GM23338 (cell line): ENCODE data around the gene LILRB5. TPM values are rescaled to one million over a fixed set of nuclear protein-coding genes. Genes with fewer than 3 reads are reported as not detected.
A peak's percentile ranks its signal among the peaks of the same experiment; 100 is the strongest.

Experiments
- ATAC-seq: fragments of 200-7000 bp; cut with Tn5 transposase; 3 replicates; pipeline ENCODE4 v1.9.1; 2020
- DNase-seq: peaks from one replicate; pipeline ENCODE4 v3.0.0-alpha.2; 2015; ENCODE audit warnings: low spot score
- H2AFZ ChIP-seq: fragments of 200-600 bp; sonication (generic); 2 replicates; pipeline ENCODE4 v1.8.0; 2016; ENCODE audit warnings: antibody characterized with exemption, mild to moderate bottlenecking, moderate library complexity
- H3F3A ChIP-seq: fragments of 200-600 bp; sonication (generic); replicated peaks from 2 replicates; pipeline ENCODE4 v1.8.0; 2017; ENCODE audit warnings: antibody characterized with exemption, mixed run types, low read depth
- H3K27ac ChIP-seq: fragments of 200-600 bp; sonication (generic); 2 replicates; pipeline ENCODE4 v1.6.1; 2016; ENCODE audit warnings: low read depth
- H3K27me3 ChIP-seq: fragments of 200-600 bp; sonication (generic); 2 replicates; pipeline ENCODE4 v1.8.0; 2016; ENCODE audit warnings: mild to moderate bottlenecking, mixed run types, moderate library complexity; ENCODE audit not compliant: insufficient read depth
- H3K36me3 ChIP-seq: fragments of 200-600 bp; sonication (generic); 2 replicates; pipeline ENCODE4 v1.8.0; 2016; ENCODE audit warnings: mild to moderate bottlenecking; ENCODE audit not compliant: insufficient read depth
- H3K4me1 ChIP-seq: fragments of 200-600 bp; sonication (generic); 2 replicates; pipeline ENCODE4 v1.8.0; 2016; ENCODE audit warnings: mild to moderate bottlenecking, moderate library complexity; ENCODE audit not compliant: insufficient read depth
- H3K4me2 ChIP-seq: fragments of 200-600 bp; sonication (generic); 2 replicates; pipeline ENCODE4 v1.7.1; 2017; ENCODE audit warnings: mixed run types
- H3K4me3 ChIP-seq: fragments of 200-600 bp; sonication (generic); 2 replicates; pipeline ENCODE4 v1.6.1; 2016; ENCODE audit warnings: mixed run types
- H3K79me2 ChIP-seq: fragments of 200-600 bp; sonication (generic); replicated peaks from 2 replicates; pipeline ENCODE4 v1.8.0; 2017; ENCODE audit warnings: mild to moderate bottlenecking; ENCODE audit not compliant: insufficient read depth
- H3K9me2 ChIP-seq: fragments of 200-600 bp; sonication (generic); 2 replicates; pipeline ENCODE4 v1.8.0; 2017; ENCODE audit not compliant: insufficient read depth
- H4K20me1 ChIP-seq: fragments of 200-600 bp; sonication (generic); replicated peaks from 2 replicates; pipeline ENCODE4 v1.8.0; 2017; ENCODE audit warnings: mild to moderate bottlenecking; ENCODE audit not compliant: insufficient read depth
- H3K27ac Mint-ChIP-seq: 2 replicates; pipeline ENCODE4 v1.8.0; 2020; ENCODE audit warnings: inconsistent platforms, mild to moderate bottlenecking, moderate library complexity, mixed read lengths
- H3K27me3 Mint-ChIP-seq: 3 replicates; pipeline ENCODE4 v1.8.0; 2022; ENCODE audit warnings: low read depth, mild to moderate bottlenecking, moderate library complexity, mixed read lengths, inconsistent platforms; ENCODE audit not compliant: insufficient read depth, poor library complexity
- H3K36me3 Mint-ChIP-seq: 3 replicates; pipeline ENCODE4 v1.8.0; 2021; ENCODE audit warnings: low read depth, mild to moderate bottlenecking, inconsistent platforms, moderate library complexity, mixed read lengths
- H3K4me1 Mint-ChIP-seq: 3 replicates; pipeline ENCODE4 v1.8.0; 2020; ENCODE audit warnings: mild to moderate bottlenecking, inconsistent platforms, mixed read lengths
- H3K4me3 Mint-ChIP-seq: 3 replicates; pipeline ENCODE4 v1.8.0; 2021; ENCODE audit warnings: moderate library complexity, mild to moderate bottlenecking, inconsistent platforms, mixed read lengths
- H3K9me3 Mint-ChIP-seq: 3 replicates; pipeline ENCODE4 v1.8.0; 2020; ENCODE audit warnings: moderate library complexity, mild to moderate bottlenecking, inconsistent platforms, mixed read lengths
- EZH2phosphoT487 ChIP-seq: fragments of 200-600 bp; sonication (generic); IDR thresholded peaks from one replicate; pipeline ENCODE4 v1.8.1; 2018; ENCODE audit warnings: antibody characterized with exemption; ENCODE audit not compliant: unreplicated experiment
- POLR2AphosphoS5 ChIP-seq: IDR thresholded peaks from 2 replicates; pipeline ENCODE4 v1.6.1; 2016; ENCODE audit warnings: antibody characterized with exemption, low read depth
- STAT1 ChIP-seq: IDR thresholded peaks from one replicate; pipeline ENCODE4 v1.6.1; 2016; ENCODE audit warnings: antibody characterized with exemption; ENCODE audit not compliant: unreplicated experiment
- polyA plus RNA-seq: library from polyadenylated mRNA; unstranded; fragments of >200 nt; fragmentation: Nextera tagmentation; extraction: Ambion mirVana; gene quantifications from 2 replicates; pipeline ENCODE4 v1.2.1, GENCODE V29; 2016
- total RNA-seq: library from RNA; depleted of rRNA; stranded (reverse); fragments of >200 nt; shearing (Covaris generic); gene quantifications from 2 replicates; pipeline ENCODE4 v1.2.3, GENCODE V29; 2014
- TF ChIP-seq, protein P1 (sequence below): fragments of 250-450 bp; sonication (Bioruptor Pico); IDR thresholded peaks from 2 replicates; pipeline ENCODE4 v1.5.0; 2020; ENCODE audit warnings: mild to moderate bottlenecking, moderate library complexity
- TF ChIP-seq, protein P2 (sequence below): IDR thresholded peaks from one replicate; pipeline ENCODE4 v1.6.1; 2018; ENCODE audit warnings: antibody characterized with exemption; ENCODE audit not compliant: unreplicated experiment
- TF ChIP-seq, protein P3 (sequence below), 2 experiments: fragments of 200-600 bp in 1 of 2; sonication (generic) in 1 of 2; conservative IDR thresholded peaks; 2 replicates each; pipeline versions ENCODE4 v1.5.1 to v1.6.1; 2016 to 2017; ENCODE audit warnings: antibody characterized with exemption in 2 of 2, low read depth in 2 of 2, mild to moderate bottlenecking in 2 of 2, moderate library complexity in 1 of 2
- TF ChIP-seq, protein P4 (sequence below): IDR thresholded peaks from 2 replicates; pipeline ENCODE4 v1.6.1; 2016; ENCODE audit warnings: antibody characterized with exemption

LILRB5 gene
- total and polyA plus RNA-seq, 2 experiments from 2014 or later, result not detected

DNA sequence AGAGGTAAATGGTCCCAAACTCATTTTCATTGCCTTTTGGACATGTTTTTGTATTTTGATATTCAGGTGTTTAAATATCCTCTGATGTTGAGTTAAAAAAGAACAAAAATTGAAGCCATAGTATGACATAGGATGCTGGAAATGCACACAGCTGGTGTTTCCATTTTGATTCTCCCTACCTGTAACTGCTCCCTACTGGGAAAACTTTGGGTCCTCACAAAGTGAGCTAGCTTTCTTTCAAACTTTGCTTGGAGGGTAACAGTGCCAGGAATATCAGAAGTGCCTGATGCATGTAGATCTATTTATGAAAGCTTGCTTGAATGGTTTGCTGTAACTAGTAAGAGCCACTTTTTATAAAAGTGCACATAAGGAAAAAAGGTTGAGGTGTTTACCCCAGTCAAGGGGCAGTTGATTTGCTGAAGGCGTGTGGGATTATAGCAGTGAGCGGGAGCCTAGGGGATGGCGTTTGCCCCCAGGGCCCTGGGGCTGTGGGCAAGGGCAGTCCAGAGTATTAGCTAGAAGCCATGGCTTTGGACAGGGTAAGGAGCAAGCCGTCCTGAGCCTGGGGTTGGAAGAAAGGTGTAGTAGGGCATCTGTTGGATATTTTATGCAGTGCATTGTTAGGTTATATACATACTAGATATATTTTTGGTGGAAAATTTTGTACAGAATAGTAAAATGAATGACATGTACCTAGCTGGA is 52.2 kb downstream of the LILRB5 start:
- Histone ChIP-seq H3K36me3 (peaks cover 57% of the 10 kb centered on the region), H3K4me3 (peak overlapping the region; percentile 89; the same call in 1 of the 2 replicates), H4K20me1 (peaks cover 67% of the 10 kb centered on the region), H3K4me1 (peaks cover 40% of the 10 kb centered on the region), H3F3A (peaks cover 74% of the 10 kb centered on the region), H3K4me2 (peak overlapping the region; percentile 45; the same call in 1 of the 2 replicates), H3K27ac (peak overlapping the region; percentile 88), H2AFZ (no peak overlapping the region), H3K79me2 (peaks cover 65% of the 10 kb centered on the region), H3K9me2 (no peaks in the 10 kb centered on the region), H3K27me3 (no peaks in the 10 kb centered on the region)
- TF ChIP-seq POLR2AphosphoS5 (0 out of 2 replicates have a peak, but pooled peaks have one; percentile 17), STAT1 (no peak)
- Mint-ChIP-seq H3K36me3 (peaks cover 83% of the 10 kb centered on the region), H3K4me1 (peaks cover 60% of the 10 kb centered on the region), H3K9me3 (peaks cover 4% of the 10 kb centered on the region), H3K27ac (peak overlapping the region; percentile 65), H3K27me3 (peaks cover 69% of the 10 kb centered on the region), H3K4me3 (peak overlapping the region; percentile 96; the same call in 2 of the 3 replicates)
- no peak for ATAC-seq
- no peak for DNase-seq

DNA sequence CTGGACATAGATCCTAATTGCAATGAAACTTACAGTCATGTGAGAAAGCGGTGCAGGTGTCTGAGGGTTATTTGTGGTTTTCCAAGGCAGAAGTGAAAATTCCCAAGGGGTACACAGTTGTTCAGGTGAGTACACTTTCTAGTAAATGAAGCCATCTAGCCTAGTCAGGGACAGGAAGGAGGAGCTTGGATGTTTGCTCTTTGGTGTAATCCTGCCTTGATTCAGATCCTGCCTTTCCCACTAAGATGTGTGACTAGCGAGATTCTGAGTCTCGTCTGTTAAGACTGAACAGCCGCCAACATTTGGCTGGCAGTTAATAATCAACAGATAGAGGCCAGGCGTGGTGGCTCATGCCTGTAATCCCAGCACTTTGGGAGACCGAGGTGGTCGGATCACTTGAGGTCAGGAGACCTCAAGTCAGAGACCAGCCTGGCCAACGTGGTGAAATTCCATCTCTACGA is 53.9 kb downstream of the LILRB5 start:
- Histone ChIP-seq H2AFZ (no peak overlapping the region), H3K36me3 (peaks cover 57% of the 10 kb centered on the region), H3K4me3 (peak overlapping the region; percentile 89), H3K79me2 (peaks cover 66% of the 10 kb centered on the region), H3K27me3 (no peaks in the 10 kb centered on the region), H3K4me2 (peak overlapping the region; percentile 100), H3K27ac (peak overlapping the region; percentile 88), H3K4me1 (peaks cover 40% of the 10 kb centered on the region), H3F3A (peaks cover 68% of the 10 kb centered on the region), H3K9me2 (no peaks in the 10 kb centered on the region), H4K20me1 (peaks cover 67% of the 10 kb centered on the region)
- peak overlapping the region; percentile 100 for H3K27ac Mint-ChIP-seq
- DNase-seq, result no peak
- peaks cover 4% of the 10 kb centered on the region for H3K9me3 Mint-ChIP-seq
- H3K4me1 Mint-ChIP-seq, result peaks cover 55% of the 10 kb centered on the region
- peak overlapping the region; percentile 96 for H3K4me3 Mint-ChIP-seq
- ATAC-seq, result no peak
- H3K27me3 Mint-ChIP-seq, result peaks cover 54% of the 10 kb centered on the region
- H3K36me3 Mint-ChIP-seq, result peaks cover 79% of the 10 kb centered on the region
- TF ChIP-seq STAT1 (no peak), EZH2phosphoT487 (no peak), POLR2AphosphoS5 (no peak)
- TF ChIP-seq, protein P1, sequence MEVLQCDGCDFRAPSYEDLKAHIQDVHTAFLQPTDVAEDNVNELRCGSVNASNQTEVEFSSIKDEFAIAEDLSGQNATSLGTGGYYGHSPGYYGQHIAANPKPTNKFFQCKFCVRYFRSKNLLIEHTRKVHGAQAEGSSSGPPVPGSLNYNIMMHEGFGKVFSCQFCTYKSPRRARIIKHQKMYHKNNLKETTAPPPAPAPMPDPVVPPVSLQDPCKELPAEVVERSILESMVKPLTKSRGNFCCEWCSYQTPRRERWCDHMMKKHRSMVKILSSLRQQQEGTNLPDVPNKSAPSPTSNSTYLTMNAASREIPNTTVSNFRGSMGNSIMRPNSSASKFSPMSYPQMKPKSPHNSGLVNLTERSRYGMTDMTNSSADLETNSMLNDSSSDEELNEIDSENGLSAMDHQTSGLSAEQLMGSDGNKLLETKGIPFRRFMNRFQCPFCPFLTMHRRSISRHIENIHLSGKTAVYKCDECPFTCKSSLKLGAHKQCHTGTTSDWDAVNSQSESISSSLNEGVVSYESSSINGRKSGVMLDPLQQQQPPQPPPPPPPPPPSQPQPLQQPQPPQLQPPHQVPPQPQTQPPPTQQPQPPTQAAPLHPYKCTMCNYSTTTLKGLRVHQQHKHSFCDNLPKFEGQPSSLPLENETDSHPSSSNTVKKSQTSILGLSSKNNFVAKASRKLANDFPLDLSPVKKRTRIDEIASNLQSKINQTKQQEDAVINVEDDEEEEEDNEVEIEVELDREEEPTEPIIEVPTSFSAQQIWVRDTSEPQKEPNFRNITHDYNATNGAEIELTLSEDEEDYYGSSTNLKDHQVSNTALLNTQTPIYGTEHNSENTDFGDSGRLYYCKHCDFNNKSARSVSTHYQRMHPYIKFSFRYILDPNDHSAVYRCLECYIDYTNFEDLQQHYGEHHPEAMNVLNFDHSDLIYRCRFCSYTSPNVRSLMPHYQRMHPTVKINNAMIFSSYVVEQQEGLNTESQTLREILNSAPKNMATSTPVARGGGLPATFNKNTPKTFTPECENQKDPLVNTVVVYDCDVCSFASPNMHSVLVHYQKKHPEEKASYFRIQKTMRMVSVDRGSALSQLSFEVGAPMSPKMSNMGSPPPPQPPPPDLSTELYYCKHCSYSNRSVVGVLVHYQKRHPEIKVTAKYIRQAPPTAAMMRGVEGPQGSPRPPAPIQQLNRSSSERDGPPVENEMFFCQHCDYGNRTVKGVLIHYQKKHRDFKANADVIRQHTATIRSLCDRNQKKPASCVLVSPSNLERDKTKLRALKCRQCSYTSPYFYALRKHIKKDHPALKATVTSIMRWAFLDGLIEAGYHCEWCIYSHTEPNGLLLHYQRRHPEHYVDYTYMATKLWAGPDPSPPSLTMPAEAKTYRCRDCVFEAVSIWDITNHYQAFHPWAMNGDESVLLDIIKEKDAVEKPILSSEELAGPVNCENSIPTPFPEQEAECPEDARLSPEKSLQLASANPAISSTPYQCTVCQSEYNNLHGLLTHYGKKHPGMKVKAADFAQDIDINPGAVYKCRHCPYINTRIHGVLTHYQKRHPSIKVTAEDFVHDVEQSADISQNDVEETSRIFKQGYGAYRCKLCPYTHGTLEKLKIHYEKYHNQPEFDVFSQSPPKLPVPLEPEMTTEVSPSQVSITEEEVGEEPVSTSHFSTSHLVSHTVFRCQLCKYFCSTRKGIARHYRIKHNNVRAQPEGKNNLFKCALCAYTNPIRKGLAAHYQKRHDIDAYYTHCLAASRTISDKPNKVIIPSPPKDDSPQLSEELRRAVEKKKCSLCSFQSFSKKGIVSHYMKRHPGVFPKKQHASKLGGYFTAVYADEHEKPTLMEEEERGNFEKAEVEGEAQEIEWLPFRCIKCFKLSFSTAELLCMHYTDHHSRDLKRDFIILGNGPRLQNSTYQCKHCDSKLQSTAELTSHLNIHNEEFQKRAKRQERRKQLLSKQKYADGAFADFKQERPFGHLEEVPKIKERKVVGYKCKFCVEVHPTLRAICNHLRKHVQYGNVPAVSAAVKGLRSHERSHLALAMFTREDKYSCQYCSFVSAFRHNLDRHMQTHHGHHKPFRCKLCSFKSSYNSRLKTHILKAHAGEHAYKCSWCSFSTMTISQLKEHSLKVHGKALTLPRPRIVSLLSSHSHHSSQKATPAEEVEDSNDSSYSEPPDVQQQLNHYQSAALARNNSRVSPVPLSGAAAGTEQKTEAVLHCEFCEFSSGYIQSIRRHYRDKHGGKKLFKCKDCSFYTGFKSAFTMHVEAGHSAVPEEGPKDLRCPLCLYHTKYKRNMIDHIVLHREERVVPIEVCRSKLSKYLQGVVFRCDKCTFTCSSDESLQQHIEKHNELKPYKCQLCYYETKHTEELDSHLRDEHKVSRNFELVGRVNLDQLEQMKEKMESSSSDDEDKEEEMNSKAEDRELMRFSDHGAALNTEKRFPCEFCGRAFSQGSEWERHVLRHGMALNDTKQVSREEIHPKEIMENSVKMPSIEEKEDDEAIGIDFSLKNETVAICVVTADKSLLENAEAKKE, result no peak
- TF ChIP-seq, protein P2, sequence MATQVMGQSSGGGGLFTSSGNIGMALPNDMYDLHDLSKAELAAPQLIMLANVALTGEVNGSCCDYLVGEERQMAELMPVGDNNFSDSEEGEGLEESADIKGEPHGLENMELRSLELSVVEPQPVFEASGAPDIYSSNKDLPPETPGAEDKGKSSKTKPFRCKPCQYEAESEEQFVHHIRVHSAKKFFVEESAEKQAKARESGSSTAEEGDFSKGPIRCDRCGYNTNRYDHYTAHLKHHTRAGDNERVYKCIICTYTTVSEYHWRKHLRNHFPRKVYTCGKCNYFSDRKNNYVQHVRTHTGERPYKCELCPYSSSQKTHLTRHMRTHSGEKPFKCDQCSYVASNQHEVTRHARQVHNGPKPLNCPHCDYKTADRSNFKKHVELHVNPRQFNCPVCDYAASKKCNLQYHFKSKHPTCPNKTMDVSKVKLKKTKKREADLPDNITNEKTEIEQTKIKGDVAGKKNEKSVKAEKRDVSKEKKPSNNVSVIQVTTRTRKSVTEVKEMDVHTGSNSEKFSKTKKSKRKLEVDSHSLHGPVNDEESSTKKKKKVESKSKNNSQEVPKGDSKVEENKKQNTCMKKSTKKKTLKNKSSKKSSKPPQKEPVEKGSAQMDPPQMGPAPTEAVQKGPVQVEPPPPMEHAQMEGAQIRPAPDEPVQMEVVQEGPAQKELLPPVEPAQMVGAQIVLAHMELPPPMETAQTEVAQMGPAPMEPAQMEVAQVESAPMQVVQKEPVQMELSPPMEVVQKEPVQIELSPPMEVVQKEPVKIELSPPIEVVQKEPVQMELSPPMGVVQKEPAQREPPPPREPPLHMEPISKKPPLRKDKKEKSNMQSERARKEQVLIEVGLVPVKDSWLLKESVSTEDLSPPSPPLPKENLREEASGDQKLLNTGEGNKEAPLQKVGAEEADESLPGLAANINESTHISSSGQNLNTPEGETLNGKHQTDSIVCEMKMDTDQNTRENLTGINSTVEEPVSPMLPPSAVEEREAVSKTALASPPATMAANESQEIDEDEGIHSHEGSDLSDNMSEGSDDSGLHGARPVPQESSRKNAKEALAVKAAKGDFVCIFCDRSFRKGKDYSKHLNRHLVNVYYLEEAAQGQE, result no peak
- TF ChIP-seq, protein P3, sequence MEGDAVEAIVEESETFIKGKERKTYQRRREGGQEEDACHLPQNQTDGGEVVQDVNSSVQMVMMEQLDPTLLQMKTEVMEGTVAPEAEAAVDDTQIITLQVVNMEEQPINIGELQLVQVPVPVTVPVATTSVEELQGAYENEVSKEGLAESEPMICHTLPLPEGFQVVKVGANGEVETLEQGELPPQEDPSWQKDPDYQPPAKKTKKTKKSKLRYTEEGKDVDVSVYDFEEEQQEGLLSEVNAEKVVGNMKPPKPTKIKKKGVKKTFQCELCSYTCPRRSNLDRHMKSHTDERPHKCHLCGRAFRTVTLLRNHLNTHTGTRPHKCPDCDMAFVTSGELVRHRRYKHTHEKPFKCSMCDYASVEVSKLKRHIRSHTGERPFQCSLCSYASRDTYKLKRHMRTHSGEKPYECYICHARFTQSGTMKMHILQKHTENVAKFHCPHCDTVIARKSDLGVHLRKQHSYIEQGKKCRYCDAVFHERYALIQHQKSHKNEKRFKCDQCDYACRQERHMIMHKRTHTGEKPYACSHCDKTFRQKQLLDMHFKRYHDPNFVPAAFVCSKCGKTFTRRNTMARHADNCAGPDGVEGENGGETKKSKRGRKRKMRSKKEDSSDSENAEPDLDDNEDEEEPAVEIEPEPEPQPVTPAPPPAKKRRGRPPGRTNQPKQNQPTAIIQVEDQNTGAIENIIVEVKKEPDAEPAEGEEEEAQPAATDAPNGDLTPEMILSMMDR (conservative IDR thresholded peaks at IDR 0.05; ENCODE audit: low read depth in 2 of 2), result no peak
- TF ChIP-seq, protein P4, sequence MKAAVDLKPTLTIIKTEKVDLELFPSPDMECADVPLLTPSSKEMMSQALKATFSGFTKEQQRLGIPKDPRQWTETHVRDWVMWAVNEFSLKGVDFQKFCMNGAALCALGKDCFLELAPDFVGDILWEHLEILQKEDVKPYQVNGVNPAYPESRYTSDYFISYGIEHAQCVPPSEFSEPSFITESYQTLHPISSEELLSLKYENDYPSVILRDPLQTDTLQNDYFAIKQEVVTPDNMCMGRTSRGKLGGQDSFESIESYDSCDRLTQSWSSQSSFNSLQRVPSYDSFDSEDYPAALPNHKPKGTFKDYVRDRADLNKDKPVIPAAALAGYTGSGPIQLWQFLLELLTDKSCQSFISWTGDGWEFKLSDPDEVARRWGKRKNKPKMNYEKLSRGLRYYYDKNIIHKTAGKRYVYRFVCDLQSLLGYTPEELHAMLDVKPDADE, result no peak
